Hair follicular keratinocyte (primary cell): ENCODE results near the gene LIN37. TPM values are rescaled to one million over a fixed set of nuclear protein-coding genes. Genes with fewer than 3 reads are reported as not detected.

ENCODE experiments used
- total RNA-seq: library from RNA; depleted of rRNA; stranded (reverse); fragments of >200 nt; gene quantifications from 2 replicates; pipeline ENCODE4 v1.2.3, GENCODE V29; 2015

Gene LIN37
- 7.6 and 49.7 TPM in 2 replicates for total RNA-seq

GRCh38 chr19:35748106-35749020 lies at the start of gene LIN37:
Gene LIN37 (plus strand): TSS chr19:35748576. CDS start chr19:35748725, 149 bp downstream.

GRCh38 chr19:35704218-35704617 lies 44.2 kb upstream of the LIN37 start, which contains the start of gene ZBTB32:
Gene ZBTB32 (plus strand): TSS chr19:35704558. CDS start chr19:35714627, 10,069 bp downstream.

GRCh38 chr19:35717665-35718344 lies 30.6 kb upstream of the LIN37 start, which contains the start of gene KMT2B:
Gene KMT2B (plus strand): TSS chr19:35718003. CDS start chr19:35718019, 16 bp downstream.

GRCh38 chr19:35742121-35742724 lies 6.2 kb upstream of the LIN37 start, which contains the start of gene IGFLR1:
Gene IGFLR1 (minus strand): TSS chr19:35742452. CDS start chr19:35741180, 1,272 bp downstream.

GRCh38 chr19:35745328-35746086 lies 2.9 kb upstream of the LIN37 start, which contains the start of the genes PSENEN and U2AF1L4:
Gene PSENEN (plus strand): TSS chr19:35745651. CDS start chr19:35745931, 280 bp downstream.
Gene U2AF1L4 (minus strand): TSS chr19:35745418. CDS start chr19:35745391, 27 bp downstream.

GRCh38 chr19:35756377-35757230 lies 8.2 kb downstream of the LIN37 start, which contains the start of gene HSPB6:
Gene HSPB6 (minus strand): TSS chr19:35757029. CDS start chr19:35757008, 21 bp downstream.

GRCh38 chr19:35757749-35758608 lies 9.6 kb downstream of the LIN37 start, which contains the start of gene PROSER3:
Gene PROSER3 (plus strand): TSS chr19:35758176. CDS start chr19:35758216, 40 bp downstream.

GRCh38 chr19:35775298-35776101 lies 27.1 kb downstream of the LIN37 start, which contains the start of gene ARHGAP33:
Gene ARHGAP33 (plus strand): TSS chr19:35775564. CDS start chr19:35775659, 95 bp downstream.

Other genes with a start within 250 kb of the LIN37 start
- gene DMKN, start 234.9 kb upstream of the LIN37 start, total RNA-seq = 317 and 408 TPM in 2 replicates
- gene SBSN, start 220.3 kb upstream of the LIN37 start, total RNA-seq = 1.1 and 3.4 TPM in 2 replicates
- not detected in 2 replicates for gene GAPDHS, start 215.1 kb upstream of the LIN37 start, total RNA-seq
- gene TMEM147, start 202.9 kb upstream of the LIN37 start, total RNA-seq = 127 and 137 TPM in 2 replicates
- not detected in 2 replicates for gene ATP4A, start 184.9 kb upstream of the LIN37 start, total RNA-seq
- gene PMIS2, start 162.4 kb upstream of the LIN37 start, total RNA-seq = not detected in 2 replicates
- 11.0 and 13.1 TPM in 2 replicates for gene HAUS5, start 135.8 kb upstream of the LIN37 start, total RNA-seq
- gene RBM42, start 119.5 kb upstream of the LIN37 start, total RNA-seq = 75.7 and 96.4 TPM in 2 replicates
- 0.23 and 3.9 TPM in 2 replicates for gene ETV2, start 106.8 kb upstream of the LIN37 start, total RNA-seq
- 481 and 564 TPM in 2 replicates for gene COX6B1, start 100.3 kb upstream of the LIN37 start, total RNA-seq
- not detected in 2 replicates for gene UPK1A, start 82.1 kb upstream of the LIN37 start, total RNA-seq
- not detected in 2 replicates for gene ZBTB32, start 44.0 kb upstream of the LIN37 start, total RNA-seq
- gene KMT2B, start 30.6 kb upstream of the LIN37 start, total RNA-seq = 6.4 and 13.0 TPM in 2 replicates
- gene IGFLR1, start 6.1 kb upstream of the LIN37 start, total RNA-seq = 2.3 and 11.4 TPM in 2 replicates
- gene U2AF1L4, start 3.2 kb upstream of the LIN37 start, total RNA-seq = 10.5 and 12.1 TPM in 2 replicates
- gene PSENEN, start 2.9 kb upstream of the LIN37 start, total RNA-seq = 28.4 and 34.8 TPM in 2 replicates
- 0.15 TPM in 1 of 2 replicates, not detected in the other for gene HSPB6, start 8.5 kb downstream of the LIN37 start, total RNA-seq
- gene PROSER3, start 9.6 kb downstream of the LIN37 start, total RNA-seq = 8.4 and 11.7 TPM in 2 replicates
- gene ARHGAP33, start 27.0 kb downstream of the LIN37 start, total RNA-seq = 0.94 and 3.1 TPM in 2 replicates
- gene PRODH2, start 64.3 kb downstream of the LIN37 start, total RNA-seq = not detected in 2 replicates
- gene NPHS1, start 103.9 kb downstream of the LIN37 start, total RNA-seq = not detected in 2 replicates
- 0.08 and 0.23 TPM in 2 replicates for gene KIRREL2, start 108.3 kb downstream of the LIN37 start, total RNA-seq
- gene APLP1, start 120.0 kb downstream of the LIN37 start, total RNA-seq = 0.42 and 2.0 TPM in 2 replicates
- gene NFKBID, start 152.0 kb downstream of the LIN37 start, total RNA-seq = 2.3 and 4.2 TPM in 2 replicates
- not detected in 2 replicates for gene HCST, start 154.0 kb downstream of the LIN37 start, total RNA-seq
- not detected in 2 replicates for gene TYROBP, start 159.7 kb downstream of the LIN37 start, total RNA-seq
- 9.1 and 12.7 TPM in 2 replicates for gene LRFN3, start 187.8 kb downstream of the LIN37 start, total RNA-seq
- gene SDHAF1, start 246.6 kb downstream of the LIN37 start, total RNA-seq = 27.0 and 50.8 TPM in 2 replicates